DND-41 (cell line): ENCODE results near the gene RRM1.

Source experiments
- ATAC-seq: fragments of 200-7000 bp; cut with Tn5 transposase; 3 replicates; pipeline ENCODE4 v1.9.1; 2021; ENCODE audit warnings: low read depth; ENCODE audit not compliant: insufficient read depth
- DNase-seq: peaks from one replicate; pipeline ENCODE4 v3.0.0-alpha.2; 2020
- H2AFZ ChIP-seq: 2 replicates; pipeline ENCODE4 v1.6.0; 2012; ENCODE audit warnings: low read depth, low read length
- H3K27ac ChIP-seq: 2 replicates; pipeline ENCODE4 v1.5.1; 2012; ENCODE audit warnings: low read length, inconsistent platforms
- H3K27me3 ChIP-seq: fragments of 200-600 bp; sonication (generic); 2 replicates; pipeline ENCODE4 v1.6.0; 2012; ENCODE audit warnings: low read length, mild to moderate bottlenecking, inconsistent platforms; ENCODE audit not compliant: insufficient read depth, poor library complexity
- H3K36me3 ChIP-seq: 2 replicates; pipeline ENCODE4 v1.5.1; 2012; ENCODE audit warnings: low read length, inconsistent platforms; ENCODE audit not compliant: insufficient read depth
- H3K4me1 ChIP-seq: 2 replicates; pipeline ENCODE4 v1.5.1; 2012; ENCODE audit warnings: mild to moderate bottlenecking, low read length; ENCODE audit not compliant: insufficient read depth
- H3K4me2 ChIP-seq: 2 replicates; pipeline ENCODE4 v1.6.0; 2012; ENCODE audit warnings: mild to moderate bottlenecking, moderate library complexity, low read length, inconsistent platforms; ENCODE audit not compliant: insufficient read depth
- H3K4me3 ChIP-seq, 2 experiments: fragments of 200-600 bp in 1 of 2; shearing (Covaris generic) in 1 of 2; 2 replicates each; pipeline ENCODE4 v1.5.1; 2012 to 2016; ENCODE audit warnings: inconsistent platforms in 2 of 2, low read length in 2 of 2, mild to moderate bottlenecking in 2 of 2, low read depth in 1 of 2, moderate library complexity in 1 of 2
- H3K79me2 ChIP-seq: 2 replicates; pipeline ENCODE4 v1.6.0; 2012; ENCODE audit warnings: low read length, inconsistent platforms; ENCODE audit not compliant: insufficient read depth
- H3K9ac ChIP-seq: 2 replicates; pipeline ENCODE4 v1.6.0; 2012; ENCODE audit warnings: low read depth, mild to moderate bottlenecking, inconsistent platforms, low read length, moderate library complexity
- H3K9me3 ChIP-seq: 2 replicates; pipeline ENCODE4 v1.5.1; 2012; ENCODE audit warnings: low read length, moderate library complexity, mild to moderate bottlenecking, inconsistent platforms; ENCODE audit not compliant: insufficient read depth, severe bottlenecking
- H4K20me1 ChIP-seq: 2 replicates; pipeline ENCODE4 v1.6.0; 2012; ENCODE audit warnings: low read length; ENCODE audit not compliant: insufficient read depth
- EZH2 ChIP-seq: IDR thresholded peaks from 3 replicates; pipeline ENCODE4 v1.6.1; 2012; ENCODE audit warnings: borderline replicate concordance, low read depth, mild to moderate bottlenecking, moderate library complexity, low read length, inconsistent platforms; ENCODE audit not compliant: severe bottlenecking
- TF ChIP-seq, protein P1 (sequence below): IDR thresholded peaks from 2 replicates; pipeline ENCODE4 v1.5.1; 2012; ENCODE audit warnings: borderline replicate concordance, low read length, moderate library complexity, mild to moderate bottlenecking; ENCODE audit not compliant: poor library complexity, severe bottlenecking; ENCODE audit errors: extremely low read depth

The RRM1 gene

DNA sequence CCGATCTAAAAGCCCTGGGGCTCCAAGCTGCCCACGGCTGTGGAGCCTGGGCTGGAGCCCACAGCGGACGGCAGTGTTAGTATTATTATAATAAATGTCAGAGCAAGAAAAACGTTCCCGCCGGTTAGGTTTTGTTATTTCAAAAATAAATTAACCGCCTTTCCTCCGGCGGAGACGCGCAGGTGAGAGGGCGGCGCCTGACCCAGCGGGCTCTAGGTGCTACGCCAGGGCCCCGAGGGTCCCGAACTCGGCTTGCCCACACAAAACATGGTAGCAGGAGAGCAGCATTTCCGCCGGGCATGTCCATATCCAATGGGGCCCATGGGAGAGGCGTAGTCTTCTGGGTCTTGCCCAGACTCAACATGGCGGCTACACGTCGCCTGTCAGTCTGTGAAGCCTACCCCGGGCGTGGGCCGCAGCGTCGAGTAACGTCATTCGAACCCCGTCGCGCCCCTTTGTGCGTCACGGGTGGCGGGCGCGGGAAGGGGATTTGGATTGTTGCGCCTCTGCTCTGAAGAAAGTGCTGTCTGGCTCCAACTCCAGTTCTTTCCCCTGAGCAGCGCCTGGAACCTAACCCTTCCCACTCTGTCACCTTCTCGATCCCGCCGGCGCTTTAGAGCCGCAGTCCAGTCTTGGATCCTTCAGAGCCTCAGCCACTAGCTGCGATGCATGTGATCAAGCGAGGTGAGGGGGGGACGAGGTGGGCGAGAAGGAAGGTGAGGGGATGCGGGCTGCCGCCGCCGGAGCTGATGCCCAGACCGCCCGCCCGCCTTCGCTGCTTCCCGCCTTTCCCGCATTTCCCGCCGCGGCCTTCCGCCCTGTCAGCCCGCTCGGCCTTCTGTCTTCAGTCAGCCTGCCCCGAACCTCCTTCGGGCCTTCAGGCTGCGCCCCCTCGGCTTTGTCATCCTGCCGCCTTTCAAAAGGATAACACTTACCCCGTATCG is at the start of gene RRM1:
Gene RRM1, plus strand, starts transcription at position 452 of the 944 bp plus-strand sequence. Its CDS starts 214 bp downstream, at position 666.
- Histone ChIP-seq H3K79me2 (peaks cover 59% of the 10 kb centered on the region), H3K27ac (peak within 1 kb of the TSS; percentile 99), H3K4me1 (peaks cover 51% of the 10 kb centered on the region), H3K36me3 (peaks cover 48% of the 10 kb centered on the region), H3K4me3 (peak within 1 kb of the TSS; percentile 82 to 92), H3K27me3 (no peaks in the 10 kb centered on the region), H3K4me2 (peak within 1 kb of the TSS; percentile 85), H4K20me1 (peaks cover 28% of the 10 kb centered on the region; the same call in 1 of the 2 replicates), H3K9me3 (no peaks in the 10 kb centered on the region), H3K9ac (peak within 1 kb of the TSS; percentile 93), H2AFZ (peak within 1 kb of the TSS; percentile 97)
- TF ChIP-seq EZH2 = no peak
- TF ChIP-seq, protein P1, sequence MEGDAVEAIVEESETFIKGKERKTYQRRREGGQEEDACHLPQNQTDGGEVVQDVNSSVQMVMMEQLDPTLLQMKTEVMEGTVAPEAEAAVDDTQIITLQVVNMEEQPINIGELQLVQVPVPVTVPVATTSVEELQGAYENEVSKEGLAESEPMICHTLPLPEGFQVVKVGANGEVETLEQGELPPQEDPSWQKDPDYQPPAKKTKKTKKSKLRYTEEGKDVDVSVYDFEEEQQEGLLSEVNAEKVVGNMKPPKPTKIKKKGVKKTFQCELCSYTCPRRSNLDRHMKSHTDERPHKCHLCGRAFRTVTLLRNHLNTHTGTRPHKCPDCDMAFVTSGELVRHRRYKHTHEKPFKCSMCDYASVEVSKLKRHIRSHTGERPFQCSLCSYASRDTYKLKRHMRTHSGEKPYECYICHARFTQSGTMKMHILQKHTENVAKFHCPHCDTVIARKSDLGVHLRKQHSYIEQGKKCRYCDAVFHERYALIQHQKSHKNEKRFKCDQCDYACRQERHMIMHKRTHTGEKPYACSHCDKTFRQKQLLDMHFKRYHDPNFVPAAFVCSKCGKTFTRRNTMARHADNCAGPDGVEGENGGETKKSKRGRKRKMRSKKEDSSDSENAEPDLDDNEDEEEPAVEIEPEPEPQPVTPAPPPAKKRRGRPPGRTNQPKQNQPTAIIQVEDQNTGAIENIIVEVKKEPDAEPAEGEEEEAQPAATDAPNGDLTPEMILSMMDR = no peak
- ATAC-seq = peak; percentile 98
- peak; percentile 97 for DNase-seq

DNA sequence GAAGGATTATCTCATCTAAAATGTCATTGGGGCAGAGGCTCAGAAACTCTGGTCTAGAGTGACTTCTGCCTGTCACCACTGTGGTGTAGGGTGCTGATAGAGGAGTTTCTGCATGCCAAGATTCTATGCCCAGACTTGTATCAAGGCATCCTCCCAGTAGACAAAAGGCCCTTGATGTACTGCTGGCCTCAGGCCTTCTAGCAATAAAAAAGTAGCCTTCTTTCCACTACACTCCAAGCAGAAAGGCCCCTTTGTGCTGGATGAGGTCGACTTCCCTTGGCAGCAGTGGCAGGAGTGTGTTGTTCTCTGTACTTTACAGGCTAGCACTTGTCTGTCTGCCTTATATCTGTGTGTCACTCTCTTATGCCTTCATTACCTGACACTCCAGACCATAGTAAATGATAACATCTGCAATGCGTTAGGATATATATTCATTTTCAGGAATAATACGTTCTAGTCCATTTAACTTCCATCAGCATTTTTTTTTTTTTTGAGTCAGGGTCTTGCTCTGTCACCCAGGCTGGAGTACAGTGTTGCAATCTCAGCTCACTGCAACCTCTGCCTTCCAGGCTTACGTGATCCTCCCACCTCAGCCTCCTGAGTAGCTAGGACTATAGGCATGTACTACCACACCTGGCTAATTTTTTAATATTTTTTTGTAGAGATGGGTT is 49.5 kb upstream of the RRM1 start:
- H3K4me3 ChIP-seq = no peak overlapping the region
- no peak overlapping the region for H3K27ac ChIP-seq
- no peak for TF ChIP-seq EZH2
- TF ChIP-seq, protein P1 = no peak
- no peak for ATAC-seq
- H2AFZ ChIP-seq = no peak overlapping the region
- H3K4me2 ChIP-seq = no peak overlapping the region
- H3K9me3 ChIP-seq = no peaks in the 10 kb centered on the region
- peaks cover 10% of the 10 kb centered on the region; the same call in 1 of the 2 replicates for H3K36me3 ChIP-seq
- H3K4me1 ChIP-seq = no peaks in the 10 kb centered on the region
- no peaks in the 10 kb centered on the region for H3K27me3 ChIP-seq
- no peak overlapping the region for H3K9ac ChIP-seq
- H3K79me2 ChIP-seq = peaks cover 7% of the 10 kb centered on the region
- no peak for DNase-seq
- H4K20me1 ChIP-seq = peaks cover 6% of the 10 kb centered on the region; the same call in 1 of the 2 replicates

DNA sequence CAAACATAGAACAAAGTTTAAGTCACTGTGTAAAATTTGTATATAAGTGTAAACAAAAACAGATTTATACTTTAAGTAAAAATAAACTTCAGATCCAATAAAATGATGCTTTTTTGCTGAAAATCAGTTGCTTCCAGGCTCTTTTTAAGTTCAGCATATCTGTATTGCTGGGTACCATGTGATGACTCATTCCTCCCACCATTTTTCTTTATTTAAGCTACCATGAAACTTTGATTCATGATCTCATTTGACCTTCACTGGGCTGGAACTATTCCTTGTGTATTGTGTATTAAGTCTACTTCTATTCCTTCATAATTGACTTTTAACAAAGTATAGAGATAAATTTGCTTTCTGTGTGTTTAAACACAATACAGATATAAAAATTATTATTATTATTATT is 46.3 kb upstream of the RRM1 start:
- Histone ChIP-seq H3K9me3 (peaks cover 3% of the 10 kb centered on the region), H3K27ac (no peak overlapping the region), H2AFZ (no peak overlapping the region), H3K4me1 (no peaks in the 10 kb centered on the region), H3K4me3 (no peak overlapping the region), H4K20me1 (no peaks in the 10 kb centered on the region), H3K27me3 (no peaks in the 10 kb centered on the region), H3K36me3 (peaks cover 14% of the 10 kb centered on the region; the same call in 1 of the 2 replicates), H3K79me2 (no peaks in the 10 kb centered on the region), H3K4me2 (no peak overlapping the region), H3K9ac (no peak overlapping the region)
- ATAC-seq = no peak
- TF ChIP-seq, protein P1 = no peak
- DNase-seq = no peak
